Esophagus squamous epithelium (tissue), 5 donors: ENCODE results near the gene TMEM63B. TPM values are rescaled to one million over a fixed set of nuclear protein-coding genes. Genes with fewer than 3 reads are reported as not detected.
"Not testable (repeated sequence)": the region's sequence is repeated elsewhere in the genome, so short reads cannot be mapped to it uniquely, and the experiment has no call there.

Experiments used
- DNase-seq: peaks from one replicate; lab custom pipeline; 2025; lab: John Stamatoyannopoulos, UW
- H3K27ac ChIP-seq, 4 donors: fragments of 200-600 bp; sonication (generic); one replicate each; pipeline ENCODE4 v1.5.1; 2016 to 2019; ENCODE audit warnings: mild to moderate bottlenecking in 1 of 4
- H3K27me3 ChIP-seq, 4 donors: fragments of 200-600 bp; sonication (generic); 1 replicate in 3 of 4; 2 replicates in 1 of 4; pipeline versions ENCODE4 v1.5.1 to v1.6.0; 2017 to 2021; ENCODE audit warnings: antibody characterized with exemption in 1 of 4
- H3K36me3 ChIP-seq, 3 donors: fragments of 200-600 bp; sonication (generic); one replicate each; pipeline ENCODE4 v1.5.1; 2016 to 2019
- H3K4me1 ChIP-seq, 3 donors: fragments of 200-600 bp; sonication (generic); one replicate each; pipeline ENCODE4 v1.5.1; 2017 to 2019
- H3K4me3 ChIP-seq, 4 donors: fragments of 200-600 bp; sonication (generic); 1 replicate in 3 of 4; 2 replicates in 1 of 4; pipeline ENCODE4 v1.5.1; 2016 to 2019; ENCODE audit warnings: mild to moderate bottlenecking in 2 of 4, moderate library complexity in 1 of 4
- H3K9me3 ChIP-seq, 3 donors: fragments of 200-600 bp; sonication (generic); one replicate each; pipeline ENCODE4 v1.5.1; 2016 to 2019
- CTCF ChIP-seq, 6 experiments: fragments of 450-650 bp in 4 of 6; fragments of 200-600 bp in 2 of 6; sonication (generic) in 2 of 6; IDR thresholded peaks; one replicate each; pipeline ENCODE4 v1.5.1; 2016 to 2019; ENCODE audit warnings: antibody characterized with exemption in 6 of 6, mild to moderate bottlenecking in 4 of 6, moderate library complexity in 4 of 6
- POLR2A ChIP-seq, 4 donors: fragments of 450-650 bp; IDR thresholded peaks; one replicate each; pipeline ENCODE4 v1.6.1; 2017; ENCODE audit warnings: antibody characterized with exemption in 4 of 4, mild to moderate bottlenecking in 4 of 4, moderate library complexity in 3 of 4
- WGBS, 2 donors: methylation state at CpG; one replicate each; pipeline ENCODE4 v1.1.5; 2018; 5-methylcytosine and 5-hydroxymethylcytosine counted together
- intact Hi-C: fragments of 100-400 bp; cut with DNase I; formaldehyde crosslinking; loops from one replicate; pipeline ENCODE4 v1.15.0; 2022
- total RNA-seq, 4 donors: library from RNA; depleted of rRNA; stranded (reverse); fragments of >200 nt; gene quantifications; one replicate each; pipeline ENCODE4 v1.1.0, GENCODE V29; 2016
- donor health status: DM: yes; HTN: yes; CAD: no.

The TMEM63B gene
- total RNA-seq, 4 donors from 2014 or later = 27.8 to 56.3 (median 45.5) TPM

GRCh38 chr6:44183783-44184182, 56.4 kb downstream of the TMEM63B start:
- WGBS, 2 donors = 76 to 78% methylated on average over 6 to 9 of the region's 9 CpGs

DNA sequence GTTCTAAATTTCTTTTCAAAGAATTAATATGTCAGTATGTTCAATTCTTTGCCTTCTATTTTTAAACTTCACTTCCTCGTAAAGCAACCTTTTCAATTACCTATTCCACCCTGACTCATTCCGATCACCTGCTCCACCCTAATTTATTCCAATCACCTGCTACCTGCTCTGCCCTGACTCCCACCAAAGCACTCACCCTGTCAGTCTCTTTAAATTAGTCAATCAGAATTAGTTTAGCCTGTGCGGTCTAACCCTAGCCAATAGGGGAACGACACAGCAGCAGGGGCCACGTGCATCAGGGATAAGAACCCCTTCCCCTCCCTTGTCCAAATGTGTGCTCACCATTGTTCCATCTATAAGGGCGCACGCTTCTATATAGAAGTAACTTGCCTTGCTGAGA, 58.0 kb downstream of the TMEM63B start:
- peak overlapping the region in 1 of 4 donors; percentile 31 for H3K27ac ChIP-seq
- H3K27me3 ChIP-seq, H3K9me3 ChIP-seq, DNase-seq, H3K4me3 ChIP-seq, intact Hi-C loops, H3K36me3 ChIP-seq: not testable (repeated sequence)
- H3K4me1 ChIP-seq = peaks cover 0 to 38% (median 0%) of the 10 kb centered on the region in 3 donors
- 58 to 66% methylated on average over 6 to 7 of the region's 7 CpGs for WGBS, 2 donors

More at GRCh38 chr6:44183783-44184182, 56.4 kb downstream of the TMEM63B start:
- DNase-seq = no peak
- TF ChIP-seq CTCF (IDR thresholded peaks at IDR 0.05) = no peak
- no peak for TF ChIP-seq POLR2A (IDR thresholded peaks at IDR 0.05)
- no peaks in the 10 kb centered on the region for H3K9me3 ChIP-seq
- H3K36me3 ChIP-seq = no peaks in the 10 kb centered on the region
- H3K4me1 ChIP-seq = peaks cover 0 to 47% (median 0%) of the 10 kb centered on the region in 3 donors
- H3K4me3 ChIP-seq = no peak overlapping the region
- no peak overlapping the region for H3K27ac ChIP-seq
- peaks cover 0 to 6% (median 0%) of the 10 kb centered on the region in 4 donors for H3K27me3 ChIP-seq
- intact Hi-C loops = no loop called here

DNA sequence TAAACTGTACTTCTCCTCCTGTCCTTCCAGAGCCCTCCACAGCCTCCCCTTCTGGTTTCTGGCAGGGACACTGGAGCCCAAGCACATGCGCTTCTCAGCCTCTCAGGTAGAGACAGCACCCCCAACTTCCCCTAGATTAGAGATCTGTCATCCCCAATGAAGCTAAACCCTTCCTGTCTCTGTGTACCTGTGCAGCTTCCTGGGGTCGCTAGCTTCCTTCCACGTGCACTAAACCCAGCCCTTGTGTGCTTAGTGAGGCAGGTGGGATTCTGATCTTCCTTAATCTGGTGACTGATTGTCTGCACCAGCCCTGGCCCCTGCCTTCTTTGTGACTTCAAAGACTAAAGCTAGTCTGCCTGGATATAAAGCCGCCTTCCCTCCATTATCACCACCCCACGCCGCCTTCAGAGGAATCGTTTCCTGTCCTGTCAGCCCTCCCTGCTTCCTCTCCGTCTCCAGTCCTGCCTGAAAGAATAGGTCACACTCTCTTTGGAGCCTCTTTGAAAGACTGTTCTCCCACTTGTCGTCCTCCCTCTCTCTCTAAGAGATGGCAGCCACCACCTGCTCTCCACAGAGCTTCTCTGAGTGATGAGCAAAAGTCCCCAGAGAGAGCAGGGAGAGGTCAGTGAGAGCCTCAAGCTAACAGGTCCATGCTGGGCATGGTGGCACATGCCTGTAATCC, 58.7 kb downstream of the TMEM63B start:
- intact Hi-C loops = no loop called here
- Histone ChIP-seq H3K9me3 (no peaks in the 10 kb centered on the region), H3K27me3 (peaks cover 0 to 6% (median 0%) of the 10 kb centered on the region in 4 donors), H3K27ac (peak overlapping the region in 3 of 4 donors; percentile 14 to 38 (median 31)), H3K36me3 (no peaks in the 10 kb centered on the region), H3K4me3 (no peak overlapping the region), H3K4me1 (peaks cover 0 to 38% (median 0%) of the 10 kb centered on the region in 3 donors)
- DNase-seq = no peak
- TF ChIP-seq CTCF (IDR thresholded peaks at IDR 0.05) = no peak
- TF ChIP-seq POLR2A (IDR thresholded peaks at IDR 0.05) = no peak
- 57 to 61% methylated on average over 7 of the region's 9 CpGs for WGBS, 2 donors

DNA sequence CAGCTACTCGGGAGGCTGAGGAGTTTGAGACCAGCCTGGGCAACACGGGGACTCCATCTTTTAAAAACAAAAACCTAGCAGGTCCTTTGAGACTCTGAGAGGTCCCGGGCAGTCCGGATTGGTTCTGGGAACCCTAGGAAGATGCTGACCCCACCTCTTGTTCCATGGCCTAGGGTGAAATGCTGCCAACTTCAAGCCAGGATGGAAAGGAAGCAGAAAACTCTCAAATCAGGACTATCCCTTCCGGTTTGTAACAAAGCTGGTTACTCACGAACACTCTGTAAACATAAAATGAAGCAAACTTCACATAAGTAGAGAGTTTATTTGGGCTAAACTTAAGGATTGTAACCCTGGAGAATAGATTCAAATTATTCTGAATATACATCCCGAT, 59.3 kb downstream of the TMEM63B start:
- Histone ChIP-seq H3K27me3 (peaks cover 0 to 6% (median 0%) of the 10 kb centered on the region in 4 donors), H3K36me3 (no peaks in the 10 kb centered on the region), H3K4me3 (no peak overlapping the region), H3K4me1 (peaks cover 0 to 38% (median 0%) of the 10 kb centered on the region in 3 donors), H3K9me3 (no peaks in the 10 kb centered on the region), H3K27ac (peak overlapping the region in 3 of 4 donors; percentile 31 to 39 (median 32))
- intact Hi-C loops = no loop called here
- no peak for DNase-seq
- no peak for TF ChIP-seq CTCF (IDR thresholded peaks at IDR 0.05)
- TF ChIP-seq POLR2A (IDR thresholded peaks at IDR 0.05) = no peak
- WGBS, 2 donors = 76 to 90% methylated on average over 4 to 5 of the region's 7 CpGs

GRCh38 chr6:44188819-44189218, 61.5 kb downstream of the TMEM63B start:
- DNase-seq = no peak
- H3K36me3 ChIP-seq = no peaks in the 10 kb centered on the region
- H3K27me3 ChIP-seq = peaks cover 0 to 6% (median 0%) of the 10 kb centered on the region in 4 donors
- no peaks in the 10 kb centered on the region for H3K9me3 ChIP-seq
- intact Hi-C loops = no loop called here
- TF ChIP-seq POLR2A (IDR thresholded peaks at IDR 0.05) = no peak
- H3K4me3 ChIP-seq = no peak overlapping the region
- 85 to 94% methylated on average over 2 of the region's 2 CpGs for WGBS, 2 donors
- peaks cover 0 to 27% (median 0%) of the 10 kb centered on the region in 3 donors for H3K4me1 ChIP-seq
- H3K27ac ChIP-seq = no peak overlapping the region

DNA sequence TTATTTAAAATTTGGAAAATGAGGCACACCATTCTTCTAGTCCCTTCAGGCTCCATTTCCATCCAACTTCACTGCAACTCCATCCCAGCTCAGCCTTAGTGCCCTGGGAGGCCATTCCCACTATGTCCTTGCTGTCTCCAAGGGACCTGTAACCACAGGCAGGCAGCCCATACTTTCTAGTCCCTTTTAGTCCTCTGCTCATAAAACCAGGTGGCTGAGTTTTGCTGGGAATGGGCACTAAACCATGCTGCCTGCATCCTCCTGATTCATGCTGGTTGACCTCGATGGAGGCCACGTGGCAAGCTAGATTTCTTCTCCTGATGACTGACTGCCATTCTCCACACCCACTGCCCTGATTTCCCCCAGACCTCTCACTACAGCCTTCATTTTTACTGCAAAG, 61.9 kb downstream of the TMEM63B start:
- DNase-seq = no peak
- TF ChIP-seq POLR2A (IDR thresholded peaks at IDR 0.05) (no peak), CTCF (IDR thresholded peaks at IDR 0.05) (no peak)
- Histone ChIP-seq H3K36me3 (no peaks in the 10 kb centered on the region), H3K4me3 (no peak overlapping the region), H3K9me3 (no peaks in the 10 kb centered on the region), H3K4me1 (peaks cover 0 to 23% (median 0%) of the 10 kb centered on the region in 3 donors), H3K27ac (no peak overlapping the region), H3K27me3 (peaks cover 0 to 4% (median 0%) of the 10 kb centered on the region in 4 donors)
- 69 to 96% methylated on average over 2 of the region's 2 CpGs for WGBS, 2 donors
- intact Hi-C loops = no loop called here
